HG03439 (cell line): Measurements from ENCODE around the gene TP63.
"Not testable (repeated sequence)": the region's sequence is repeated elsewhere in the genome, so short reads cannot be mapped to it uniquely, and the experiment has no call there.

Source experiments
- ATAC-seq: cut with Tn5 transposase; IDR thresholded peaks from one replicate; pipeline ENCODE4 v1.9.1; 2021; ENCODE audit warnings: mild to moderate bottlenecking, moderate library complexity; ENCODE audit not compliant: unreplicated experiment

The TP63 gene

DNA sequence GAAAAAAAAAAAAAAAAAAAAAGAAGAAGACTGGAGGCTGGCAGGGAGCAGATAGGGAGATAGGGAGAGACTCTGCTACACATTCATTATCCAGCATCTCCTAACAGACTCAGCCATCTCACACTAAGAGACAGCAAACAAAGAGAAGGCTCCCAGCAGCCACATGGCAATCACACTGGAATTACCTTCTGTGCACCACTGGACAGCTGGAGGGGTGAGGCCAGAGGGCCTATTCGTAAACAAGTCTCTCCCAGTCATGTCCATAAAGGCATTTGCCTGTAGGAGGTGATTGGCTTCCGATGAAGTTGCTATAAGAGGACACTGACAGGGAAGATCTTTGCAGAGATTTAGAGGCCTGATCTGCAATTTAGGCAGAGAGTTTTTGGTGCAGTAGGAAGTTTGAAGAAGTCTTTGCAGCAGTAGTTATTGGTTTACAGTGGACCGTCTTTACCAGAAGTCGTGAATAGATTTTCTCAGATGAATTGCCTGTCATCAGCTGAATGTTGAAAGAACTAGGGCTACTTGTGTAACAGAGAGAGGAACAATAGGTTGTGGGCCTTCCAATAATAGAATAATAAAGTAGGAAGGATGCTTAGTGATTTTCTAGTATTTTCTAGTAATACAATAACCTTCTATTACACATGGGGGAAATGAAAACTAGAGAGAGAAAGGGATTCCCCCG is 89.7 kb downstream of the TP63 start:
- no peak for ATAC-seq

DNA sequence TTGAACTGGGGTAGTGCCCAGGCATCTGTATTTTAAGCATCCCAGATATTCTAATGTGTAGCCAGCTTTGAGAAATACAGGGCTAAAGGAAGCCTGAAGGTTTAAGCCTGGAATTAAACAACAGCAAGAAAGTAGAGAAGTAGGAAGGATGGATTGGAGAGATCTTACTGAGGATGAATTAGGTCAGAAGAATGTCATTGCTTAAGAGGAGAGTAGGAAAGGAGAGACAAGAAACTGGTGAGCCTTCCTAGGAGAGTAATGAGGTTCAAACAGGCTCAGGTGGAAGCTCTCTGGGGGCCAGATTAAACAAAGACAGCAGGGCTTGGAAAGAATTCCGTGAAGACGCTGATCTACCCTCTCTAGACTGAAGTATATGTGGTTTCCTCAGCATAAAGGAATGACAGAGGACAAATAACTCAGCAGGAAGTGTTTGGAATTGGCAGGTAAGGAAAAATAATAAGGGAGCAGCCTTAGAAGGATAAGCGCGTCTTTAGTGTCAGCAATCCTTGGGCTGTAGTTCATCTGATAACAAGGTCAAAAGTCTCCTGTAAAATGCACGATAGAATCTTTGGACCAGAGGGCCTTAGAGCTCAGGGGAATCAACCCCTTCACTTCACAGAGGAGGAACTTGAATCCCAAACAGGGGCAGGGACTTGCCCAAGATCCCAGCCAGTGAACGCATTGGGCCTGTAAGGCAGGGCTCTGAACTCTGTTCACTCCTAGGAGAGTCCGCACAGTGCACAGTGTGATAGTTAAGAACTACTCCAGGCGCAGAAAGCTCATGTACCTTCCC is 90.9 kb downstream of the TP63 start:
- no peak for ATAC-seq

DNA sequence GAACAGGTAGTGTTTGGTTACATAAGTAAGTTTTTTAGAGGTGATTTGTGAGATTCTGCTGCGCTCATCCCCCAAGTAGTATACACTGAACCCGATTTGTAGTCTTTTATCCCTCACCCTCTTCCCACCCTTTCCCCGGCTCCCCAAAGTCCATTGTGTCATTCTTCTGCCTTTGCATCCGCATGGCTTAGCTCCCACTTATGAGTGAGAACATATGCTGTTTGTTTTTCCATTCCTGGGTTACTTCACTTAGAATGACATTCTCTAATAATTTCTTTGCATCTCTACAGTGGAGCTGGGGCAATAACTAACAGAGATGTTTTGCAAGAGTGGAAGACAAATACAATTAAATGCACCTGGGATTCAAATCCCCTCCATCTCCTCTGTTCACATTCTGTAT is 93.2 kb downstream of the TP63 start:
- no peak for ATAC-seq

DNA sequence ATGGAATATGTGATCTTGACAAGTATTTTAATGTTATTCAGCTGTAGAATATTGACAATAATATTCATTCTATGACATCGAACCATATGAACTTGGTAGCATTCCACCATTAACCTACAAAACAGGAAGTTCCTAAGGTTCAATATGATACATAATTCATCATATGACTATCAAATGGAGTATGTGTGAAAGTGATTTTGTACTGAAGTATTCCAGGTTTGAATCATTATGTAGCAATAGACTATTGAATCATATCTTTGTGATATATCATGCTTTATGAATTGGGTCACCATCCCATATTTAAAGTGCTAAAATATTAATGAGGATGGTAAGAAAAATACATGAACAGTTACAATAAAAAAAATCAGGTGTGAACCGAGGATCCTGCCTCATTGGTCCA is 95.1 kb downstream of the TP63 start:
- no peak for ATAC-seq

DNA sequence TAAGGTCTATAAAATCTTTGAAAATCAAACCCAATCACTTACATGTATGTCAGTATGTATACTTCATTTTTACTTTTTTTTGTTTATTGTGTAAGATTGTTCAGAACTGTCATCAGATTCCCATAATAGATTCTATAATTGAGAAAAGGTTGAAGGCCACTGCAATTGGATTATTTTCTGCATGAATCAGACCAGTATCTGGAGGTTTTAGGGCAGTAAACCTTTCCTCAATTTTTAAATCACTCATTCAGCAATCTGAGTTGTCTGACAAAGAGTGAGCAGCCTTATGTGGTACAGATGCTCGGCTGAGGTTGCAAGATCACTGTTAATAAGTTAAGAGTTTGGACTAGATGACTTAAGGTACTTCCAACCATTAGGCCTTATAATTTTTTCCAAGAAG is 96.0 kb downstream of the TP63 start:
- no peak for ATAC-seq

DNA sequence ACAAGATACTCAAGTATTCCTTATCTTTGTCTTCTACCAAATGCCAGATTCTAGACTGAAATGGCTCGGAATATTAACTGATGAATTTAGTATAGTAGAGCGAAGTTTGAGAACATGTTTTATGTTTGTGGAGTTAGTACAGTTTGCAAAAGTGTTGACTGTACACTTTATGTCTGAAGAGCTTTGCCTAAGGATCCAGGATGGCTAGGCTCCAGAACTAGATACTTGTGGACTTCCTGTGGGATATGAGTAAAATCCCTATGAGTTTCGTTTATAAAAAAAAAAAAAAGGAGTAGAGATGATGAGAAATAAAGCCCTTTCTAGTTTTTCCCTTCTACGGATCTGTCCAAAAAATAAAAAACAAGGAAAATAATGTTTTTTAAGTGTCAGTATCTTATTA is 96.7 kb downstream of the TP63 start:
- no peak for ATAC-seq

DNA sequence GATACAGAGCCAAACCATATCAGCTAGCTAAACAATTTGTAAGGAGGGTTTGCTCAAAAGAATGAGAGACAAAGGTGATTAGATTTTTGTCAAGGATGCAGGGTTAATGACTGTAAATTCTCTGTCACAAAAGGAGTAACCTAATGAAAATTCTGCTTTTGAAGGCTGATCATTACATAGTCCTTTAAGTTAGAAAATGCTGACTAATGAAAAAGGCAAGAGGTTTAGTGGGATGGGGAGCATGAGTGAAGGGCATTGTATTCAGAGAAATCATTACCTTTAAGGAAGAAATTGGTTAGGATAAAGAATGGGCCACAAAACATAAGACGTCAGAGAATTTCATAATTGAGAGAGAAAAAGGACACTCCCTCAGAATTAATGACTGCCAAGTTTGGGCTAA is 97.7 kb downstream of the TP63 start:
- ATAC-seq: no peak

DNA sequence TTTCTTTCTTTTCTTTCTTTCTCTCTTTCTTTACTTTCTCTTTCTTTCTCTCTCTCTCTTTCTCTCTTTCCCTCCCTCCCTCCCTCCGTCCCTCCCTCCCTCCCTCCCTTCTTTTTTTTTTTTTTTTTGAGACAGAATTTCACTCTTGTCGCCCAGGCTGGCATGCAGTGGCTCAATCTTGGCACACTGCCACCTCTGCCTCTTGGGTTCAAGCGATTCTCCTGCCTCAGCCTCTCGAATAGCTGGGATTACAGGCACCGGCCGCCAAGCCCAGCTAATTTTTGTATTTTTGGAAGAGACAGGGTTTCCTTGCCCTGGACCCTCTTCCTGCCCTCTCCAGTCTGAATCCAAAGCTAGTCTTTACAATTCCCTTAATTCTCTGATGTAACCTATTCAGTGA is 102.9 kb downstream of the TP63 start:
- no peak for ATAC-seq

DNA sequence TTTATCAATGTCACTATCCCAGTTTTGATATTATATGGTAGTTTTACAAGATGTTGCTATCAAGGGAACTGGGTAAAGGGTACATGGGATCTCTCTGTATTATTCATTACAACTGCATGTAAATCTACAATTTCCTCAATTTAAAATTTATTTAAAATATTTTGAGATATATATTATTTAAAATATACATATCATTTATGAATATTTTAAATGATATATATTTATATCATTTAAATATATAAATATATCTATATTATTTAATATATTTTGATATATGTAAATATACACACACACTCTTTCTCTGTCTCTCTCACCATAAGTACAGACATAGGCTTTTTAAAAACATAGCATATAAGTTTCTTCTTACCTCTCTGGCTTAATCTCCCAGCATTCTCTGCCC is 104.7 kb downstream of the TP63 start:
- ATAC-seq: no peak

DNA sequence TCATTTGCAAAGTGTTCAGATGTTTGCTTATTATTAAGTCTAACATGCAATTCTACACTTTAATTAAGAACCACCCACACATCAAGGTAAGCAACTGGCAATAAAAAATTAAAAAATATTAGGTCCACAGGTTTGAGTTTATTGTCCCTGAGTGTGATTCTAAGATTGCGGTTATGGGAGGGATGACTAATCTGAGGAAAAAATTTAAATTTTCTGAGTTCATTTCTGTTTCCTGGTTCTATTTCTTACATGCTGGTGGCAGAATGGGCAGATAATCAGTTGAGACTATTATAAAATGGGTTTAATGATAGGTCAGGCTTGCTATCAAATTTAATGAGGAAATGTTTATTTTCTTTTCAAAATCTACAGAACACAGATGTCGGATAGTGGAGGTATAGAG is 105.9 kb downstream of the TP63 start:
- no peak for ATAC-seq

DNA sequence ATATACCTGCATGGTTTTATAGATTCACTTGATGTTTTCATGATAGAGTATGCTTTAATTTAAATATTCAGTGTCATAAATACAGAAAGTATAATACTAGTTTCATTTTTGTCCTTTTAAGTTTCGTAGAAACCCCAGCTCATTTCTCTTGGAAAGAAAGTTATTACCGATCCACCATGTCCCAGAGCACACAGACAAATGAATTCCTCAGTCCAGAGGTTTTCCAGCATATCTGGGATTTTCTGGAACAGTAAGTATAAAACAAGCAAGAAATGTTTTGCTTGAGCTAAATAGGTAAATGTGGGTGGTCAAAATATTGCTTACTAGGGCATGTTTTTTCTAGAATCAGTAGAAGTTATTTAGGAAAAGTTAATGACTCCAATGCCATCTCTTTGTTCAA is 106.4 kb downstream of the TP63 start:
- no peak for ATAC-seq

DNA sequence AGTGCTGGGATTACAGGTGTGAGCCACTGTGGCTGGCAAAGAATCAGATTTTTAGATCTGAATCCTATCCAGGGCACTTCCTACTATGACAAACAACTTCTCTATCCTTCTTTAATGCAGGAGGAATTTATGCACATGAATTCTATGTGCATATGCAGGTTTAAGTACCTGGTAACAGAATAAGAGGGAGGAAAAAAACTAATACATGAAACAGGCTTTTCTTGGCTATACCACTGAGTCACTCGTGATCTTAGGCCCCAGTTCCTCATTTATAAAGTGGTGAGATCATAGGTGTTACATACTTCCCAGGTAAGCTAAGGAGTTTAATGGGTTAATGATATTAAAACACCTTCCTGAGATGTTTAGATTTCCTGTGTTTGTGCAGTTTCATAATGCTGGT is 108.2 kb downstream of the TP63 start:
- ATAC-seq: no peak

DNA sequence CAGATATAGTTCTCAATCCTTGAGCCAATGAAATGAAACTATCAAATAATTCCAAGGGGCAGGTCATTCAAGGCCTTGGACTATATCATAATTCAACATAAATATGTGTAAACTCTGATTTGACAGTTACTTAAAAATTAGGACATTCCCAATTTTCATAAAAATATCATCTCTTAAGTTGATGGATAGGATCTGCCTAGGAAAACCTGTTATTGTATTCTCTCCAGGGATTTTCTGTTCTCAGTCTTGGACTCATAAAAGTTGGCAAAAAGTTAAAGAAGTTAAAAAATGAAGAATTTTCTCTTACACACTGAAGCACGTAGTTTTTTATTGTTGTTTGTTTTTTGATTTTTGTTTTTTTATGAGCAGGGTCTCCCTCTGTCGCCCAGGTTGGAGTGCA is 109.0 kb downstream of the TP63 start:
- no peak for ATAC-seq

DNA sequence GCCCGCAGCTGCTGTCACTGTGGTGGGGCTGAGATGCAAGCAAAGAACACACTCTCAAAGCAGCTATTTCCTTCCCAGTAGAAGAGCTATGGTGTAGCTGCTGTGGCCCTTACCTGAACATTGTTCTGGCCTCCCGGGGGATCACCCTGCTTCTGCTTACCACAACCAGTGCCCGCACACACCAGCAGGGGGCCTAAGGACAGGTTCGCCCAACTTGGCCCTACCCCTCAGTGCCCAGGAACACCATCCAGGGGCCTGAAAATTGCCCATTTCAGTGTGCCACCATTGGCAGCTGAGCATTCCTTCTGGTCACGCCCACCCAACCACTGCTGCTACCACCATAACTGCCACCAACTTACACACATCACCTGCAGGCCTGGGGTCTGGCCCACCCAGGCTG is 113.0 kb downstream of the TP63 start:
- no peak for ATAC-seq

DNA sequence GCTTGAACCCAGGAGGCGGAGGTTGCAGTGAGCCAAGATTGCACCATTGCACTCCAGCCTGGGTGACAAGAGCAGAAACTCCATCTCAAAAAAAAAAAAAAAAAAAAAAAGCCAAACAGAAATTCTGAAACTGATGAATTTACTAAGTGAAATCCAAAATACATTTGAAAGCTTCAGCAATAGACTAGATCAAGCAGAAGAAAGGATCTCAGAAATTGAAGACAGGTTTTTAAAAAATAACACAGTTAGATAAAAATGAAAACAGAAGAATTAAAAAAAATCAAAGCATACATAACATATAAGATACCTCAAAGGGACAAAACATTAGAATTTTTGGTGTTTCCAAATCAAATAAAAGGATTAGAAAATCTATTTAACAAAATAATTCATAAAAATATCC is 114.4 kb downstream of the TP63 start:
- ATAC-seq: no peak

DNA sequence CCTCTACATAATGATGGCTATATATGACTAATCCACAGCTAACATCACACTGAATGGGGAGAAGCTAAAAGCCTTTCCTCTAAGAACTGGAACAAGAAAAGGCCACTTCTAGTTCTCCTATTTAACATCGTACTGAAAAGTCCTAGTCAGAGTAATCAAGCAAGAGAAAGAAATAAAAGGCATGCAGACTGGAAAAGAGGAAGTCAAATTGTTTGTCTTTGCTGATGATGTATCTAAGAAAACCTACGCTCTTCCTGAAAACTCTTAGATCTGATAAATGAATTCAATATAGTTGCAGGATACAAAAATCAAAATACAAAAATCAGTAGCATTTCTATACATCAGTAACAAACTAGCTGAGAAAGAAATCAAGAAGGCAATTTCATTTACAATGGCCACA is 116.9 kb downstream of the TP63 start:
- ATAC-seq: no peak

DNA sequence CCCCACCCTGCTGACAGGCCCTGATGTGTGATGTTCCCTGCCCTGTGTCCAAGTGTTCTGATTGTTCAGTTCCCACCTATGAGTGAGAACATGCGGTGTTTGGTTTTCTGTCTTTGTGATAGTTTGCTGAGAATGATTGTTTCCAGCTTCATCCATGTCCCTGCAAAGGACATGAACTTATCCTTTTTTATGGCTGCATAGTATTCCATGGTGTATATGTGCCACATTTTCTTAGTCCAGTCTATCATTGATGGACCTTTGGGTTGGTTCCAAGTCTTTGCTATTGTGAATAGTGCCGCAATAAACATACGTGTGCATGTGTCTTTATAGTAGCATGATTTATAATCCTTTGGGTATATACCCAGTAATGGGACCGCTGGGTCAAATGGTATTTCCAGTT is 119.8 kb downstream of the TP63 start:
- ATAC-seq: not testable (repeated sequence)

DNA sequence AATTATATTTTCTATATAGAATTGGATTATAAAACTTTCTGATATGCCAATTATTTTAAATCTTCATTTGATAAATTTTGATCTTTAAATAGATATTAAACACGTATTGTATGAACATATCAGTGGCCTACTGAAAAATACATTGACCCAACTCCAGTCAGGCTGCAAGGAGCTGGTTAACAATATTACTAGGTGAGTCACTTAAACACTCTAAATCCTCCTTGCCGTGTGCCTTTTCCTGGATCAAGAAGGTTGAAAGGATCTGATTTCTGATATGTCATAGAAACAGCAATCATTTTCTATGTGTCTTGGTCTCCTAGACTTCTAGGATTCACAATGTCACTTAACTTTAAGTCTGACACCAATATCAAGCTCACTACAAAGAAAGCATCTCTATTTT is 123.2 kb downstream of the TP63 start:
- ATAC-seq: no peak

DNA sequence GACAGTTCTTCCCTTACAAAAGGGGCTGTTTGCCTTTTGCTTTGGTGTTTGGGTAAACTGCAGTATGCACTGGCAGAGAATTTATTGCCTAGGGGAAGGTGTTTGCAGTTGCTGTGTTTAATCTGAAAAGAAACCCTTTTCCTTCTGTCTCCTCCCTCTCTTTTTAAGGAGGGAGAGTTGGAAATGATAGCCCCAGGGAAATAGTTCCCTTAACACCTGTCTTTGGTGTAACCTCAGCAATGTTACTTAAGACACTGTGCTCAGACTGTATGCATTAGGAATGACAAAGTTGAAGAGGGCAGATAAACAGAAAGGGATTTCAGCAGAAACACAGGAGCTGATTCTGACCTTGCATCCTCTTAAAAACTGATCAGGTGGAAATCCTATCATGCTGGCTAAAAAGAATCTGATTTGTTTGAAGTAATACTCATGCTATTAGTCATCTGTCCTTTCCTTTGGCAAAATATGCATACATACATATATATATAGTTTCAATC is 125.4 kb downstream of the TP63 start:
- ATAC-seq: no peak

DNA sequence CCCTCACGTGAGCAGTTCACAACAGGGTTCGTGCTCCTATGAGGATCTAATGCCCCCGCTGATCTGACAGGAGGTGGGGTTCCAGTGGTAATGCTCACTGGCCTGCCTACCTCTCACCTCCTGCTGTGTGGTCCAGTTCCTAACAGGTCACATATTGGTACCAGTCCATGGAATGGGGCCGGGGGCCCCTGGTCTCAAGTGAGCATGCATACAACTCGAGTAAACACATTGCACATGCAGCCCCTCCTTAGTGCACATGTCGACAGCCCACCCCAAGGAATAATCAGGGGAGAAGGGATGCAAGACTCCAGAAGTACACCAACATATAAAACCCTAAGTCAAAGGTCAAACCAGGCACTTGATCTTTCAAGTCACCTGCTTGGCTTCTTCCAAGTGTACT is 127.0 kb downstream of the TP63 start:
- ATAC-seq: no peak

DNA sequence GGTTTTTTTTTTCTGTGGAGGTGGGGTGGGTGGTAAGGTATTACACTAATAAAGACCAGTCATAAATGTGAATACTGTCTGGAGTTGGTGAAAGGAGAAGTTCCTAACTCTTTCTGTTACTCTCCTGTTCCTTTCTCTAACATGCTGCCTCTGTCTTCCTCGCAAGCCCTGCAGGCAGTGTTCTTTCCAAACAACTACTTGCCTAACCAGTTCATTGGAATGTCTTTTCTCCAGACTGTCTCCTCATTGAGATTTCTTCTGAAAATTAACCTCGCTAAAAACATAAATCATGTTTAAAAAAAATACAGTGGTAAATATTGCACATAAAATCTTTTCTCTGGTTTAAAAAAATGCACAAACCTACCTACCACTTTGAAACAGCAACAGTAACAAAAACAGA is 135.2 kb downstream of the TP63 start:
- ATAC-seq: no peak

DNA sequence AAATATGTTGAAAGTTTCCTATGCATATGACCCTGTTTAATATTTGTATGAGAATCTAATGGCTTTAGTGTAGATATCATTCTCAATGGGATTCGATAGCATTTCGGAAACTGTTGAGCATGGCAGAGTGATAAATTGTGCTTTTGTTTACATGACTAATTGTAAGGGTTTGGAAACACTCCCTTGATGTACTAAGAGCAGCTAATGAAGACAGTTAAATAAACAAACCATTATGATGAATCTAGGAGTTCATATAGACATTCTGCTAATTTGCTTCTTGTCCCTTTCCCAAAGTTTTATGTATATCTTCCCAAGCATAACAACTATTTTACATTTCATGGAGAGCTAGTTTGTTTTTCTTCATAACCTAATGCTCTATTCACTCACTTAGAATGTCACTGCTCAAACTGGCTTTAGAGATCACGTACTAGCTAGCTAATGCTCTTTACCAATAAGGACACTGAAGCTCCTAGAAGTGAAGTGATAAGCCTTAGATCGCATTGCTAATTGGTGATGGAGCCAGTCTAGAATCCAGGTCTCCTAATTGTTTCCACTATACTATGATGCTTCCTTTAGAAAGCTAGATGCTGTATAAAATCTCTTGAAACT is 140.8 kb downstream of the TP63 start:
- ATAC-seq: no peak
